Measurements from ENCODE around the gene KHDC4. TPM values are rescaled to one million over a fixed set of nuclear protein-coding genes. Genes with fewer than 3 reads are reported as not detected.

Gene KHDC4
- total and polyA plus RNA-seq, 9 of the 15 experiments (the other 6 are each of a cell fraction or from before 2014, with no cell fraction given): 12.1 to 185 (median 65.6) TPM

GRCh38 chr1:155970531-155971167, 36.4 kb upstream of the KHDC4 start (continued):
- TF ChIP-seq, protein P1, sequence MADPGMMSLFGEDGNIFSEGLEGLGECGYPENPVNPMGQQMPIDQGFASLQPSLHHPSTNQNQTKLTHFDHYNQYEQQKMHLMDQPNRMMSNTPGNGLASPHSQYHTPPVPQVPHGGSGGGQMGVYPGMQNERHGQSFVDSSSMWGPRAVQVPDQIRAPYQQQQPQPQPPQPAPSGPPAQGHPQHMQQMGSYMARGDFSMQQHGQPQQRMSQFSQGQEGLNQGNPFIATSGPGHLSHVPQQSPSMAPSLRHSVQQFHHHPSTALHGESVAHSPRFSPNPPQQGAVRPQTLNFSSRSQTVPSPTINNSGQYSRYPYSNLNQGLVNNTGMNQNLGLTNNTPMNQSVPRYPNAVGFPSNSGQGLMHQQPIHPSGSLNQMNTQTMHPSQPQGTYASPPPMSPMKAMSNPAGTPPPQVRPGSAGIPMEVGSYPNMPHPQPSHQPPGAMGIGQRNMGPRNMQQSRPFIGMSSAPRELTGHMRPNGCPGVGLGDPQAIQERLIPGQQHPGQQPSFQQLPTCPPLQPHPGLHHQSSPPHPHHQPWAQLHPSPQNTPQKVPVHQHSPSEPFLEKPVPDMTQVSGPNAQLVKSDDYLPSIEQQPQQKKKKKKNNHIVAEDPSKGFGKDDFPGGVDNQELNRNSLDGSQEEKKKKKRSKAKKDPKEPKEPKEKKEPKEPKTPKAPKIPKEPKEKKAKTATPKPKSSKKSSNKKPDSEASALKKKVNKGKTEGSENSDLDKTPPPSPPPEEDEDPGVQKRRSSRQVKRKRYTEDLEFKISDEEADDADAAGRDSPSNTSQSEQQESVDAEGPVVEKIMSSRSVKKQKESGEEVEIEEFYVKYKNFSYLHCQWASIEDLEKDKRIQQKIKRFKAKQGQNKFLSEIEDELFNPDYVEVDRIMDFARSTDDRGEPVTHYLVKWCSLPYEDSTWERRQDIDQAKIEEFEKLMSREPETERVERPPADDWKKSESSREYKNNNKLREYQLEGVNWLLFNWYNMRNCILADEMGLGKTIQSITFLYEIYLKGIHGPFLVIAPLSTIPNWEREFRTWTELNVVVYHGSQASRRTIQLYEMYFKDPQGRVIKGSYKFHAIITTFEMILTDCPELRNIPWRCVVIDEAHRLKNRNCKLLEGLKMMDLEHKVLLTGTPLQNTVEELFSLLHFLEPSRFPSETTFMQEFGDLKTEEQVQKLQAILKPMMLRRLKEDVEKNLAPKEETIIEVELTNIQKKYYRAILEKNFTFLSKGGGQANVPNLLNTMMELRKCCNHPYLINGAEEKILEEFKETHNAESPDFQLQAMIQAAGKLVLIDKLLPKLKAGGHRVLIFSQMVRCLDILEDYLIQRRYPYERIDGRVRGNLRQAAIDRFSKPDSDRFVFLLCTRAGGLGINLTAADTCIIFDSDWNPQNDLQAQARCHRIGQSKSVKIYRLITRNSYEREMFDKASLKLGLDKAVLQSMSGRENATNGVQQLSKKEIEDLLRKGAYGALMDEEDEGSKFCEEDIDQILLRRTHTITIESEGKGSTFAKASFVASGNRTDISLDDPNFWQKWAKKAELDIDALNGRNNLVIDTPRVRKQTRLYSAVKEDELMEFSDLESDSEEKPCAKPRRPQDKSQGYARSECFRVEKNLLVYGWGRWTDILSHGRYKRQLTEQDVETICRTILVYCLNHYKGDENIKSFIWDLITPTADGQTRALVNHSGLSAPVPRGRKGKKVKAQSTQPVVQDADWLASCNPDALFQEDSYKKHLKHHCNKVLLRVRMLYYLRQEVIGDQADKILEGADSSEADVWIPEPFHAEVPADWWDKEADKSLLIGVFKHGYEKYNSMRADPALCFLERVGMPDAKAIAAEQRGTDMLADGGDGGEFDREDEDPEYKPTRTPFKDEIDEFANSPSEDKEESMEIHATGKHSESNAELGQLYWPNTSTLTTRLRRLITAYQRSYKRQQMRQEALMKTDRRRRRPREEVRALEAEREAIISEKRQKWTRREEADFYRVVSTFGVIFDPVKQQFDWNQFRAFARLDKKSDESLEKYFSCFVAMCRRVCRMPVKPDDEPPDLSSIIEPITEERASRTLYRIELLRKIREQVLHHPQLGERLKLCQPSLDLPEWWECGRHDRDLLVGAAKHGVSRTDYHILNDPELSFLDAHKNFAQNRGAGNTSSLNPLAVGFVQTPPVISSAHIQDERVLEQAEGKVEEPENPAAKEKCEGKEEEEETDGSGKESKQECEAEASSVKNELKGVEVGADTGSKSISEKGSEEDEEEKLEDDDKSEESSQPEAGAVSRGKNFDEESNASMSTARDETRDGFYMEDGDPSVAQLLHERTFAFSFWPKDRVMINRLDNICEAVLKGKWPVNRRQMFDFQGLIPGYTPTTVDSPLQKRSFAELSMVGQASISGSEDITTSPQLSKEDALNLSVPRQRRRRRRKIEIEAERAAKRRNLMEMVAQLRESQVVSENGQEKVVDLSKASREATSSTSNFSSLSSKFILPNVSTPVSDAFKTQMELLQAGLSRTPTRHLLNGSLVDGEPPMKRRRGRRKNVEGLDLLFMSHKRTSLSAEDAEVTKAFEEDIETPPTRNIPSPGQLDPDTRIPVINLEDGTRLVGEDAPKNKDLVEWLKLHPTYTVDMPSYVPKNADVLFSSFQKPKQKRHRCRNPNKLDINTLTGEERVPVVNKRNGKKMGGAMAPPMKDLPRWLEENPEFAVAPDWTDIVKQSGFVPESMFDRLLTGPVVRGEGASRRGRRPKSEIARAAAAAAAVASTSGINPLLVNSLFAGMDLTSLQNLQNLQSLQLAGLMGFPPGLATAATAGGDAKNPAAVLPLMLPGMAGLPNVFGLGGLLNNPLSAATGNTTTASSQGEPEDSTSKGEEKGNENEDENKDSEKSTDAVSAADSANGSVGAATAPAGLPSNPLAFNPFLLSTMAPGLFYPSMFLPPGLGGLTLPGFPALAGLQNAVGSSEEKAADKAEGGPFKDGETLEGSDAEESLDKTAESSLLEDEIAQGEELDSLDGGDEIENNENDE (IDR thresholded peaks at IDR 0.05; ENCODE audit: low read depth, low read length): no peak
- TF ChIP-seq RFX1 (IDR thresholded peaks at IDR 0.05) (no peak), NR2C2 (CRISPR knock-in tag; IDR thresholded peaks at IDR 0.05) (no peak), NR2C2 (tag; IDR thresholded peaks at IDR 0.05) (0 out of 2 replicates have a peak, but pooled peaks have one; percentile 19), PHF21A (IDR thresholded peaks at IDR 0.05; ENCODE audit: borderline replicate concordance, low read depth) (peak; percentile 62; the same call in 1 of the 2 replicates), SPI1 (IDR thresholded peaks at IDR 0.05; ENCODE audit: borderline replicate concordance, low read depth, low read length) (peak; percentile 99), SAP30 (IDR thresholded peaks at IDR 0.05; ENCODE audit: borderline replicate concordance, insufficient read depth, low read depth, low read length, poor library complexity, severe bottlenecking) (peak; percentile 43), XRCC4 (IDR thresholded peaks at IDR 0.05; ENCODE audit: extremely low read depth, insufficient read depth, insufficient read length) (no peak), MCM3 (IDR thresholded peaks at IDR 0.05) (no peak), ERF (CRISPR knock-in tag; IDR thresholded peaks at IDR 0.05) (no peak), TOE1 (IDR thresholded peaks at IDR 0.05; ENCODE audit: borderline replicate concordance) (peak; percentile 59; the same call in 1 of the 2 replicates), TOE1 (CRISPR knock-in tag; IDR thresholded peaks at IDR 0.05; ENCODE audit: borderline replicate concordance, low read depth) (no peak), HNRNPL (IDR thresholded peaks at IDR 0.05; ENCODE audit: low read depth, low read length) (0 out of 2 replicates have a peak, but pooled peaks have one; percentile 34)

Measured in K562 (cell line).